Stimulated activated CD4-positive, alpha-beta T cell treated with anti-CD3 and anti-CD28 coated beads, Interleukin-2, amount 100 ng/mL, for 4 hours (primary cell): ENCODE results near the gene NHLRC4.
A peak's percentile ranks its signal among the peaks of the same experiment; 100 is the strongest.

Experiments
- DNase-seq: peaks from one replicate; pipeline ENCODE4 v3.0.0-alpha.2; 2020; ENCODE audit warnings: low read depth

NHLRC4 gene, protein sequence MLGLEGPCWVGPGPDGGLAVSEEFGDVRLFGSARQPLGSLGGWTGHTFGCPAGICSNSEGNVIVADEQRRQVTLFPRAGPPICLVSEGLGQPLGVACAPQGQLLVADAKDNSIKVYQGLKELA

DNA sequence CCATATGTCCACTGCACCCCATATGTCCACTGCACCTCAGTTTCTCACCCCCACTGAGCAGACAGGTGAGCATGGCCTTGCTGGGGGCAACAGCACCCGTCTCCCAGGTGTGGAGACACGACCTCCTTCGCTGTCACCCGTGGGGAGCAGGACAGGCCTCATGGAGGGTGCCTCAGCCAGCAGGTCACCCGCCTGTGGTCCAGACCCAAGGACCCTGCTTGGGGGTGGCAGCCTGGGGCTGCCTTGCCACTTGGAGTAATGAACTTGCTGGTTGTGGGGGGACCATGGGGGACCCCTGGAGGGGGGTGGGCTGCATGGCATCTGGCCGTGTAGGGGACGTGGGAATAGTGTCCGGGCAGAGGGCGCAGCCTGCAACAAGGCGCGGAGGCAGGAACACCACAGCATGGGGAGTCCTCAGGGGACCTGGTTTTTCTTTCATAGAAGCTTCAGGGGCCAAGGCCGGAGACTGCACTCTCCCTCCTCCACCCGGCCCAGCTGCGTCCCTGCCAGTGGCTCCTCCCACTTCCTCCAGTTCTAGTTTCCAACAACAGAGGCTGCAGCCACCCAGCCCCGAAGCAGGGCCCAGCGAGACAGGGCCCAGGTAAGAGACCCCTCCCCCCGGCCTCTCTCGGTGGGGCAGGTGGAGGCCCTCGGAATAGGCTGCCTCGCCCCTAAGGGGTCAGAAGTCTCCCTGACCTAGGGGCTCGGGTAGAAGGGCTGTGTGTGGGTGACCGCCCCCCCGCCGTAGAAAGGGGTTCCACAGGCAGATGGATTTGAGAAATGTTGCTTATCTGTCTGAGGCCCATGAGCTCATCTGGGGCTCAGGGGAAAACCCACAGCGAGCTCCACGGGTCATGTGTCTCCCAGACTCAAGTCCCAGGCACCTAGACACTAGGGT is at the start of gene NHLRC4:
Gene NHLRC4 (plus strand): TSS at position 531 of the 898 bp plus-strand sequence. CDS start 1,043 bp downstream, outside the sequence.
- DNase-seq: no peak

DNA sequence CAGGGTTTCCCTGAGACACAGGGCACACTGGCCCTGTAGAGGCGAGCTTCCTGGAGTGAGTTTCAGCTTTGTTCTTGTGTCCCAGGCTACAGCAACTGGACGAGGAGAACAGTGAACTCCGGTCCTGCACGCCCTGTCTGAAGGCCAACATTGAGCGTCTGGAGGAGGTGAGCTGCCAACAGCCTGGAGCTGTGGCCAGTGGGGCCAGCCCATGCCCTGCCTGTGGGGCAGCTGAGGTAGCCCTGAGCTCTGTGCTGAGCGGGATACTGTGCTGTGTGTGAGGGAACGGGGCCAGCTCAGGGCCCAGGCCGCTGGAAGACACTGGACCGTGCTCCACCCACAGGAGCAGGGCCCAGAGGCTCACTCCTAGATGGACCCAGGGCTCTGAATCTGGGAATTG is 47.9 kb upstream of the NHLRC4 start:
- no peak for DNase-seq

DNA sequence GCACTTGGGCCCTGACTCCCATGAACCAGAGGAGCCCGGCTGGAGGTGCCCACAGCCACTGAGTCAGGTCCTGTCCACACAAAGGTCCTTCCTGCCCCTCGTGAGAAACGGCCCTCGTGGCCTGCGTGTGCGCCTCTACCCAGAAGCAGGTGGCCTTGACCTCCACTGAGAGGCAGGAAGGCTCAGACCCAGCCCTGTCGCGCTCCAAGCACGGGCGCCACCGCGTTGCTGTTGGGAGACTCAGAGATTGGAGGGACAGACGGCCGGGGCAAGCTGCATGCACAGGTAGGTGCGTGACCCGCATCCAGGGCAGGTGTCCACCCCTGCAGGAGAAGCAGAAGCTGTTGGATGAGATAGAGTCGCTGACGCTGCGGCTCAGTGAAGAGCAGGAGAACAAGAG is 47.4 kb upstream of the NHLRC4 start:
- DNase-seq: no peak

DNA sequence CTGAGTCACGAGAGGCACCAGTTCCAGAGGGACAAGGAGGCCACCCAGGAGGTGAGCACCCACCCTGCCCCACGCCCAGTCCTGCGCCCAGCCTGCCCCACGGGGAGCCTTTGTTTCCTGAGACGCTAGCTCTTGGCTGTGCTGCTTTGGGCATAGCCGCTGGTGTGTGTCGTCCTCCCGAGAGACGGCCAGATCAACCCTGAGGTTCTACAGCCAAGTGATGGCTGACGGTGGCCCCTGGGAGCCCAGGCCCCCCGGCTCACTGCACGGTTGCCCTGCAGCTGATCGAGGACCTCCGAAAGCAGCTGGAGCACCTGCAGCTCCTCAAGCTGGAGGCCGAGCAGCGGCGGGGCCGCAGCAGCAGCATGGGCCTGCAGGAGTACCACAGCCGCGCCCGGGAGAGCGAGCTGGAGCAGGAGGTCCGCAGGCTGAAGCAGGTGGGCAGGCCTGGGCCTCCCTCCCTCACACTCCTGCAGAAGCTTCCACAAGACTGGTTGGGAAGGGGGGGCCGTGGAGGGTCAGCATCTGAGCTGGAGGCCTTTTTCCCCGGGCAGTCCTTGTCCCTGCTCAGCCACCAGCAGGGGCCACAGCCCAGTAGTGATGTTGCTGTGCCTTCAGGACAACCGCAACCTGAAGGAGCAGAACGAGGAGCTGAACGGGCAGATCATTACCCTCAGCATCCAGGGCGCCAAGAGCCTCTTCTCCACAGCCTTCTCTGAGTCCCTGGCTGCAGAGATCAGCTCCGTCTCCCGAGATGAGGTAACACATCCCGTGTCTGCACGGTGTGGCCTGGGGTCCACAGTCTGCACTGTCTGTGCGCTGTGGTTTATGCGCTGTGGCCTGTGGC is 46.7 kb upstream of the NHLRC4 start:
- no peak for DNase-seq

DNA sequence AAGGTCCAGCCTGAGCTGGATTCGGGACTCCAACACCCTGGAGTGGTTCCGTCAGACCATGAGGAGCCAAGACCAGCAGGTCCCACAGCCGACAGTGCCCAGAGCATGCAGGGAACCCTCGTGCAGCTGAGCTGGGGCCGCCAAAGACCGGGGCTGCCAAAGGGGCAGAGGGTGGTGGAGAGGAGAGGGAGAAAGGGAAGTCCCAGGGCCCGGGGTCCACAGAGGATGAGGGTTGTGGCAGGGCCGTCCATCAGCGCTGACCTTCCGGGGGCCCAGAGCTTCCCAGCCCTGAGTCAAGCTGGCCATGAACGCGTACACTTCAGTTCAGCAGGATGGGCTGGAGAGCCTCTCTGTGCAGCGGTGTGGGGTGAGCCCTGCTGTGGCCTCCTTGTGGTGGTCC is 46.0 kb upstream of the NHLRC4 start:
- no peak for DNase-seq

DNA sequence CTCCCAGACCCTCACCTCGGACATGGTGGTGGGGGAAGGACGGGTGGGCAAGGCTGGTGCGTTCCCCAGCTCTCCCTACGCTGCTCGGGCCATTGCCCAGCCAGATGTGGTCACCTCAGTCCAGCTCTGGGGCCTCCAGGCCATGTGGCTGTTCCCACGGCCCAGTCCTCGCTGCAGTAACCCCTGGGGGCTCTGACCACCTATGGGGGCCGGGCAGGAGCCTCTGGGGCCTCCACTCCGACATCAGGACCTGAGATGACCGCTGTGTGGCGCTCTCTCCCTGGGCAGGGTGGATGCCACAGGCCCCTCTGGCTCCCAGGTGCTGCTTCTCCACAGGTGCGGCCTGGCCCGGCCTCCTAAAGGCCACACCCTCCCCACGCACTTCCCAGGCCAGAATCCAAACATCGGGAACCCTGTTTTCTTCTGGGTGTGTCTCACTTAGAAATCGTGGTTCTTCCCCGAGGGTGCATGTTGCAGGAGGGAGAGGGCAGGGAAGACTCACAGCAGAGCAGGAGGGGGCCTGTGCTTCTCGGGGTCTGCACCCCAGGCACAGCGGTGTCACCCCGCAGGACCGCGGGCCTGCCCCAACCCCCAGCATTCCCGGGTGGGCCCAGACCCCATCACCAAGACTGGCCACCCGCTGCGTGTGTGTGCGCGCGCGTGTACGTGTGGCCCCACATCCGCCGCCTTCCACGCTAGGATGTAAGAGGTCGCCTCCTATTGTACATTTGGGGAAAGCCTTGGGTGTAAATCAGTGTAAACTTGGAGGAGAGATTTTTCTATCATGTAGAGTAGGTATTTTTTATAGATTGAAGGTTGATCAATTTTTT is 45.2 kb upstream of the NHLRC4 start:
- DNase-seq: no peak

DNA sequence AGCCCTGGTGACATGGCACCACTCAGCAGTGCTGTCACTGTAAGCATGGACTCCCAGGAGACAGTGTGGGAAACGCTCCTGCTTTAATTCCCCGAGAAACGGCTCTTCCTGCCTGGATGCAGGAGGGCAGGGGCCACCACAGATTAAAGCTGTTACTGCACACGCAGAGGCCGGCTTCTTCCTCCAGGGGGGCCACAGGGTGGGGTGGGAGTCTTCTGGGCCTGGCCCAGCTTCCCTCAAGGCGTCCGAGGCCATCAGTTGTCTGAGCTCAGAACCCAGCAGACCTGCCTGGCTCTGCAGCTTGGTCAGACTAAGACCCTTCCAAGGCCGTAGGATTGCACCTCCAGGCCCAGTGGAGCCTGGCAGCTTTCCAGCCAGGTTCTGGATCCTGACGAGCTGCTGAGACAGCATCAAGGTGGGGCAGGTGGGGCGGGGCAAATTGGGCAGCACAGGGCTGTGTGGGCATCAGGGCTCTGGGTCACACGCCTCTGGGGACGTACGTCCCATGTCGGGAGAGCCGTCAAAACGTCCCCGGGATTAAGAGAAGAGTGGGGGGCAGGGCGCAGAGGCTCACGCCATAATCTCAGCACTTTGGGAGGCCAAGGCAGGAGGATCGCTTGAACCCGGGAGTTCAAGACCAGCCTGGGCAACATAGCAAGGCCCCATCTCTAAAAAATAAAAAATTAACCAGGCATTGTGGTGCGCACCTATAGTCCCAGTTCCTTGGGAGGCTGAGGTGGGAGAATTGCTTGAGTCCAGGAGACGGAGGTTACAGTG is 44.3 kb upstream of the NHLRC4 start:
- DNase-seq: no peak

DNA sequence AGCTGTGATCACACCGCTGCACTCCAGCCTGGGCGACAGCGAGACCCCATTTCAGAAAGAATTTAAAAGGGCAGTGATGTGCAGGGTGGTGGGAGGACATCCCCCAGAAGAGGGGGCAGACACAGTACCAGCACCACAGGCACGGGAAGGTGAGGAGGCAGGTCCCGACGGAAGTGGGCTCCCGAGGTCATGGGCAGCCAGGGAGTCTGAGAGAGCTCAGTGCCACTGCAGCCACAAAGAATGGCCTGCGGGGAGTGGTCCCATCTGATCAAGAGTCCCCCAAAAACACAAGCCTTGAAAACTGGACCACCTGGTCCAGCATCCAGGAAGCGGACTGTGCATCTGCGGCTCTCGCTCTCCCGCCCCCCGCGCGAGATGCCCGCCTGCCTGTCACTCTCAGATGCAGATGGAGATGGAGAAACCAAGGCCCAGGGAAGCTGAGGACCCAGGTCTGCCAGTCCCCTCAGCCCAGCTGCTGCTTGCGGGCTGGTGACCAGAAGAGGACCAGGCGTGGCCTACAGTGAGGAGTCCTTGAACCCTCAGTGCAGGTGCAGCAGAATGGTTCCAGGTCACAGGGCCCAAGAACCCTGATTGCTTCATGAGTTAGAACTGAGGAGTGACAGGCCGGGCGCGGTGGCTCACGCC is 43.6 kb upstream of the NHLRC4 start:
- DNase-seq: no peak

DNA sequence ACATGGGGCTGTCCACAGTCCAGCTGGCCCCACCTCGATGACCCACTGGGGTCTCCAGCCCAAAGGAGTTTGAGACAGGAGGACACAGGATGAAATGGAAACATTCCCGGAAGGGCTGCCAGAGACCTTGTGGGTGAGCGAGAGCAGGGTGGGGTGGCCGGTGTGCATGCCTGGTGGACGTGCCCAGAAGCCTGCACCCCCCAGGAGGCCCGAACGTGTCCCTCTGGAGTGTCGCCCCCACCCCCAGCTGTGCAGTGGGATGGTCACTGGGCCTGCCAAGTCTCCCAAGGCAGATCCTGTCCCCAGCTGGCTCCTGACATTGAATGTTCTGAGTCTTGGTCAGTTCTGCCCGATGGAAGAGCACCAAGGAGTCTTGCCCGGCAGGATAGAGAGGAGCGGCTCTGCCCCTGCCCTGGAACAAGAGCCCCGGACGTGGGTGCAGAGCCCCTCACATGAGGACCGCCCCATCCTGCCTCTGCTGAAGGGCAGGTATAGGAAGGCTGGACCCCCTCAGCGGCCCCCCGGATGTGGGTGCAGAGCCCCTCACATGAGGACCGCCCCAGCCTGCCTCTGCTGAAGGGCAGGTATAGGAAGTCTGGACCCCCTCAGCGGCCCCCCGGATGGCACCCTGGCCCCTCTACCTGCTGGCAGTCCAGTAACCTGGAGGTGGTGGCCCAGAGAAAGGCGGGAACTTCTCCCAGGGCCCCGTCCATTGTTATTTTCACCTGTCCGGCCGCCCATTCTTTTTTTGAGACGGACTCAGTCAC is 42.3 kb upstream of the NHLRC4 start:
- DNase-seq: no peak

DNA sequence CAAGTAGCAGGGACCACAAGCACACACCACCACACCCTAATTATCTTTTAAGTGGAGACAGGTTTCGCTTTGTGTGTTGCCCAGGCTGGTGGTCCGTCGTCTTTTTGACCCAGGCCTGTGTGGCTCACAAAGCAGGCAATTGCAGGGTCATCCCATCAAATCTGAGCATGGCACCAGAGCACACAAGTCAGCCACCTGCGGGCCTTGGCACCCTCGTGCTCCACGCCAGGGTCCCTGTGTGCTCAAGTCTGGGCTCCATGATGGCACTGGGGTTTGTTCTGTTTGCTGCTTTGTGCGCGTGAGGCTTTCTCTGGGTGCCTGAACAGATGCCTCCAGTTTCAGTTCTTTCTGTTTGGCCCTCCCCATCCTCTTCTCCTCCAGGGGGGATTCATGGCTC is 41.7 kb upstream of the NHLRC4 start:
- DNase-seq: no peak

DNA sequence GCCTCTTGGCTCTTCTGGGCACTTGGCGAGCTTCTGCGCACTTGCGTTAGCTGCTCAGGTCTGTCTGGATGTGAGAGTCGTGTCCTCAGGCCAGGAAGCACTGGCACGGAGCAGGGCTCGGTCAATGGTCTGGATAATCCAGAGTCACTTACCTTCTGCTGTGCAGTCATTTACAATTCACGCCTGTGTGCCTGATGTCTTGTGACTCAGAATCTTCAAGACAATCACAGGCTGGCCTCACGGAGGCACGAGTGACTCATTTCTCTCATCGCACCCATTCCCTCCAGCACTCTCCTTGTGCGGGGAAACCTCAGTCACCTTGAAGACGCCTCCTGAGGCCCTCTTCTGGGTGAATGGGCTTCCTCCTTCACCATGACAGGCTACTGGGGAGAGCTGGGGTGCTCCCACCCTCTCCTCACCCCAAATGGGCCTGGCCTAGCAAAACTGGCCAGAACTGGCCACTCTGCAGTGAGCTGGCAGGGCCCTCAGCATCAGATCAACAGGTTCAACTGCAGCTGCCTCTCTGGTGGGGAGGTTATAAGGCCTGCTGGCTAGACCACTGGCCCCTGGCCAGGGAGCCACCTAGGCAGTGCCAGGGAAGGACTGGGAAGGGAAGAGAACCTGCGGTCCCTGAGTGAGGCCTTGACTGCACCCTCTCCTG is 41.2 kb upstream of the NHLRC4 start:
- DNase-seq: peak; percentile 76

DNA sequence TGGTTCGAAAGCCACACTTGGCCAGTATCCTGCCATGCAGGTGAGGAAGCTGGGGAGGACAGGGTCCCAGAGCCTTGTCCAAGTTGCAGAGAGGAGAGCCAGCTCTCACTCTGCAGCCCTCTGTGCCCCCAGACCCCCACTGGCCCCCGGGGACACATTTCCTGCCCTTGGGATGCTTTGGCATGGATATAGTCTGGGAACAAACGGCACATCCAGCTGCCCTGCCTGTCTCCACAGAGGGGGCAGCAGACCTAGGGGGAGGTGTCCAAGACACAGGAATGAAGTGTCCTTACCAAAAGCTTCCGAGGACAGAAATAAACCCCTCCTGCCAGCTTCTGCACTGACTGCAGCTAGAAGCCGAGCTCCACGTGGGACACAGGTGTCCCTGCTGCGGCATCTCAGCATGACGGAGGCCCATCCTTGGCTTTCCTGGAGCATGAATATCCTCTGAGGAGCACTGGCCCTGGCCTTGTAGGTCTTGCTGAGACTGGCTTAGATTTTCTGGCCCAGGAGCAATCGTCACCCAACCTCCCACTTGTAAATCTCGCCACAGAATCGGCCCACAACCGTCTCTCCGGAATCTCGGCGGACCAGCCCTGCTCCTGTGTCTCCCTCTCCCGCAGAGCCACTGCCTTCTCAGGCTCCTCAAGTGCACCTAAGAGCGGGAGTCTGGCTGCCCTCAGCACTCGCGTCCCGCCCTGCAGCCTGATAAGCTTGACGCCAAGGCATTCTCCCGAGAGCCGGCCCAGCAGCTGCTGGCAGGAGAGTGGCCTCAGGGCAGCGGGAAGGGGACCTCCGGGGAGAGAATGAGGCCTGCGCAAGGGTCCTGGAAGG is 40.4 kb upstream of the NHLRC4 start:
- DNase-seq: no peak

DNA sequence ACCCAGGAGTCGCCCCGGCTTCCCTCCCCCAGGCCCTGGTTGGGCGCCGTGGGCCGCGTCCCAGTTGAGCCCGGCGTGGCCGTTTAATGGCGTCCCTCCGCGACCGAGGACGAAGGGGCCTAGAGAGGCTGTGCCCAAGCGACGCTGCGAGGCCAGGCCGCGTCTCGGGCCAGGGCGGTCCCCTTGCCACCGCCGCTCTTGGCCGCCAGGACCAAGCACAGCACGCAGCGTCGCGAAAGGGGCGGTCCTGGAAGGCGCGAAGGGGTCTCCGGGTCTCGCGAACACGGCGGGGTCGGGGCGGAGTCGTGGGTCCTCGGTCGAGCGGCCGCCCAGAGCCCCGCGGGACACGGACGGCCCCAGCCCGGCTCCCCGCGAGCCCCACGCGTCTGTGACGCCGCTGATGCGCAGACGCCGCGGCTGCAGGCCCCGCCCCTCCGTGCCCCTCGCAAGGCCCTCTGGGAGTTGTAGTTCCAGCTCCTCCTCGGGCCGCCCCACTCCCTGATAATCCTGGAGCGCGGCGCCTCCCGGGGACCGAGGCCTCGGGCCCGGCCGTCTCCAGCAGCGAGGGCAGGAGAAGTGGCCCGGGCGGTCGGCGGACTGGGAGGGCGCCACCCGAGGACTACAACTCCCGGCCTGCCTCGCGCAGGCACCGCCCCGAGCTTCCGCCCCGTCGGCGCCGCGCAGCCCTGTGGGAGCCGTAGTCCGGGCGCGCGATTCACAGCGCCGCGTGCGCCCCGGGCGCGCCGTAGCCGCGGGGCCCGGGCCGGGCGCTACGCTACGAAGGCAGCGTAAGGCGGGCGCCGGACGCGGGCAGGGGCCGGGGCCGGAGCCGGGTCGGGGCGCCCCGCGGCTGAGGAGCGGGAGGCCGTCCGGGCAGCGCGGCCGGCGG is 39.5 kb upstream of the NHLRC4 start, which contains the start of gene CAPN15:
Gene CAPN15 (plus strand): TSS at position 698 of the 889 bp plus-strand sequence. CDS start 19,127 bp downstream, outside the sequence.
- DNase-seq: peak; percentile 77

DNA sequence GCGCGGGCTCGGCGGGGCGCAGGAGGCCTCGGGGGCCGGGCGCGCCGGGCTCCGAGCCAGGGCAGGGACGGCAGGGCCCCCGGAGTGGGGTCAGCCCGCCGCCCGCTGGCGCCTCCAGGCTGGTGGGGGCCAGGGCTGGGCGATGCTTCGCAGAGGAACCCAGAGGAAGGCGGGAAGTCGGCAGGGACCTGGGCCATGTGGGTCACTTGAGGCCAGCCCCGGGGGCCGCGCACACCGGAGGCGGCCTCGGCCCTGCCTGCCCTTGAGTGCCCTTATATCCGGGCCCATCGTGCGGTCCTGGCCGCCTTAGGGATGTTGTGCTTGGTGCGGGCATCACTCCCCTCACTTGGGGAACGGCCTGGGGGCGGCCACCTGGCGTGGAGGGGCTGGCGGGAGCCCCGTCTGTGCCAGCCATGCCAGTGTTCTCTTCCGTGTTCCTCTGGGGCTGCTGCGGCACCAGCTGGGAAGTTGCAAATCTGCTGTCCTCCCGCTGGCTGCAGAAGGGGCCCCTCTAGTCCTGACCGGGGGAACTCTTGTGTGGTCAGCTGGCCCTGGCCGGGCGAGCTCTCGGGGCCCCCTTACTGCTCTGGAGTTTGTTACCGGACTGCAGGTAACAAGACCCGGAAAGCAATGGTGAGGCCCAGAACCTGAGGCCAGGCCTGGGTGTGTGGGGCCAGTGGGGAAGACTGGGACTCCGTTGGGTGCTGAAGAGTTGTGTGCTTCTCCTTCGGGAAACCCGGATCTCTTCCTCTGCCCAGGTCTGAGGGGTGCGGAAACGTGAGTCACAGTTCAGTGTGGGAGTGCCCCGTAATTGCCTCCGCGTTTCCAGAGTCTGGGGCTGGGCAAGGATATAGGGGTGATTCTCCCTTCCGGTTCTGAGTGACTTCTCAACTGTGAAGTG is 38.4 kb upstream of the NHLRC4 start:
- DNase-seq: peak; percentile 27

DNA sequence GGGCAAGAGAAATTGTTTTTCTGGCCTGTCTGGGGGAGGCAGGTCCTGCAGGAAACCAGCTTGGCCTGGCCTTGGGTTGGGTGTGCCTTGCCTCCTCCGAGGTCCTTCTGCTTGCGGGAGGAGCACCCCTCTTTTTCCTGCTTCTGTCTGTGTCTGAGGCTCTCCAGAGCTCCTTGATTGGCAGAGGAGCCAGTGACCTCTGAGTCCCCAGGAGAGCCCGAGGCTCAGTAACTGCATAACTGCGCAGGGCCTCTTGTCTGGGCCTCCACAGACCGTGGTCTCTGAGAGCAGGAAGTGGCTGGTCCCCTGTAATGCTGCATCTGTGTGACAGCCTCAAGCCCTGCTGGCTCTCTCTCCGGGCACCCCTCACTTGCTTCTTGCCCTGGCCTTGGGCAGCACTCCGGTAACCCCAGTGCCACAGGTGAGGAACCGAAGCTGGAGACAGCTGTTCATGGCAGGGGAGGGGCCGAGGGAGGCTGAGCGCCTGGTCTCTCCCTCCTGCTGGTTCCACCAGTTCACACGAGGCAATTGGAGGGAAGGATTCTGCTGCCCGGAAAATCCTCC is 37.7 kb upstream of the NHLRC4 start:
- no peak for DNase-seq
